HG03439 (cell line): ENCODE results near the gene CCDC120.

Source experiments
- ATAC-seq: cut with Tn5 transposase; IDR thresholded peaks from one replicate; pipeline ENCODE4 v1.9.1; 2021; ENCODE audit warnings: mild to moderate bottlenecking, moderate library complexity; ENCODE audit not compliant: unreplicated experiment

CCDC120 gene

GRCh38 chrX:49100704-49101628, 42.2 kb downstream of the CCDC120 start:
- ATAC-seq = peak; percentile 94

- no peak for ATAC-seq
Measured at GRCh38 chrX:49101629-49101984, 42.8 kb downstream of the CCDC120 start.

- no peak for ATAC-seq
Measured at GRCh38 chrX:49102190-49102589, 43.4 kb downstream of the CCDC120 start.

- no peak for ATAC-seq
Measured at GRCh38 chrX:49103637-49104036, 44.8 kb downstream of the CCDC120 start.

- no peak for ATAC-seq
Measured at GRCh38 chrX:49106296-49106695, 47.5 kb downstream of the CCDC120 start.

- no peak for ATAC-seq
Measured at GRCh38 chrX:49106930-49107329, 48.1 kb downstream of the CCDC120 start.

GRCh38 chrX:49108641-49109040, 49.8 kb downstream of the CCDC120 start:
- ATAC-seq = no peak

- no peak for ATAC-seq
Measured at GRCh38 chrX:49110417-49110816, 51.6 kb downstream of the CCDC120 start.

GRCh38 chrX:49111791-49112190, 53.0 kb downstream of the CCDC120 start:
- no peak for ATAC-seq

GRCh38 chrX:49116076-49116475, 57.3 kb downstream of the CCDC120 start:
- no peak for ATAC-seq

- ATAC-seq = no peak
Measured at GRCh38 chrX:49116716-49117115, 57.9 kb downstream of the CCDC120 start.

GRCh38 chrX:49117581-49117980, 58.8 kb downstream of the CCDC120 start:
- no peak for ATAC-seq
